Activated CD8-positive, alpha-beta memory T cell treated with anti-CD3 and anti-CD28 coated beads, Interleukin-2, amount 50 U/mL, for 24 hours (primary cell): Measurements from ENCODE around the gene PTGDR2.

Experiments
- DNase-seq: peaks from one replicate; pipeline ENCODE4 v3.0.0-alpha.2; 2020; ENCODE audit errors: extremely low read depth

Gene PTGDR2

DNA sequence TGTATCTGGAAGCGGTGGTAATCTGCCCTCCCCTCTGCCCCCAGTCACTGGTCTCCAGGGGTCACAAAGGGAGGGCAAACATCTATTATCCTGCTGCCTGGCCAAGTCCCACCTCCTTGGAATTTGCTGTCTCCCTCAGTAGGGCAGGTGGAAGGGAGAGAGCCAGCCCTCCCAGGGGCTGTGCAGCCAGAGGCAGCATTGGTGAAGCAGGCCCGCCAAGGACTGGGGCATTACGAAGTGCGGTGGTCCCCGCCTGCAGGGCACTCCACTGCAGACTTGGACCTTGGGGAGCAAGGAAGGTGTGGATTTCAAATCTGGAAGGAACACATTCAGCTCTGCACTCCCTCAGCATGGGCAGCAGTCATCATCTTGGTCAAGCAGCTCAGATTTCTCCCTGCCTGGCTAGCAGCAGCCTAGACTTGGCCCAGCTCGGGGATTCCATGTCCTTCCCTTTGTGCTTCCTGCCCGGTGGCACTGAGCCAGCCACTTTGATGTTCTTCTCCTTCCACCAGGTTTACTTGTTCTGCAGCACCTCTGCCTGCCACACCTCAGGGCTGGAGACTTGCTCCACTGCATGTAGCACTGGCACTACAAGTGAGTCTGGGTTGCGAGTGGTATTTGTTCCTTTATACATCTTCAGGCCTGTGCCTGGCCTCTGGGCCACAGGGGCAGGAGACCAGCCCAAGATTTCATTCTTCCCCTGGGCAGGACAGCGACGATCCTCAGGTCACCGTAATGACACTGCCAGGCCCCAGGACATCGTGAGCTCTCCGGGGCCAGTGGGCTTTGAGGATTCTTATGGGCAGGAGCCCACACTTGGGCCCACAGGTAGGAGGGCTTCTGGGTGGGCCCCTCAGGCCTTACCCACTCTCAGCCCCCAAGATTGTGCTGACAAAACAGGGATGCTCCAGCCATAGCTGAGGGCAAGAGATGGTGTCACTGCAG, 18.9 kb upstream of the PTGDR2 start:
- DNase-seq = no peak

DNA sequence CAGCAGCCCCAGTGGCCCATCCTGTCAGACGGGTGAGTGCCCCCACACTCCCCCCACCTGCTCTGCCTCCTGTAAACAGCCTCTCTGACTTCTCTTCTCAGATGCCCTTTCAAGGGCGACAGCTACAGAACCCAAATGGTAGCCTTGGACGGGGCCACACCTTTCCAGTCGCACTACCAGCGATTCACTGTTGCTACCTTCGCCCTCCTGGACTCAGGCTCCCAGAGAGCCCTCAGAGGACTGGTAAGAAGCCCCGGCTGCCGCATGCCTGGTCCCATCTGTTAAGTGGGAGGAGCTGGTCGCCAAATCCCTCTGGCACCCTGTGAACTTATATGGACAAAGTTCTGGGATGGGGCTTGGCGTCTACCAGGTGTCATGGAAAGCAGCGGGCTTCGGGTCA, 17.8 kb upstream of the PTGDR2 start:
- DNase-seq = no peak

DNA sequence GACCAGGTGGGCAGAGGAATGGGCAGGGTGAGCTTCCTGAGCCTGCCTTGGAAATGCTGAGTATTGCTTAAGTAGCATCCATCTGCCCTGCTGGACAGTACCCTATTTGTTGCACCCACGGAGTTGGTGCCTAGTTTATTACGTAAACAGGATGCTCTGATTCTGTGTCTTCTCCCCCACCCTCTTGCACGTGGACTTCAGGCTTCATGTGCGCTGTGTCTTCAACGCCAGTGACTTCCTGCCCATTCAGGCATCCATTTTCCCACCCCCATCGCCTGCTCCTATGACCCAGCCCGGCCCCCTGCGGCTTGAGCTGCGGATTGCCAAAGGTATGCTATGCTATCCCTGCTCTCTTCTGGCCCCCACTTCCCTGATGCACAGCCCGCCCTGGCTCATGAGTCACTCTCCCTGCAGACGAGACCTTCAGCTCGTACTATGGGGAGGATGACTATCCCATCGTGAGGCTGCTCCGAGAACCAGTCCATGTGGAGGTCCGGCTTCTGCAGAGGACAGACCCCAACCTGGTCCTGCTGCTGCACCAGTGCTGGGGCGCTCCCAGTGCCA, 17.3 kb upstream of the PTGDR2 start:
- DNase-seq = no peak

GRCh38 chr11:60872124-60872960, 16.6 kb upstream of the PTGDR2 start:
- DNase-seq = no peak

- no peak for DNase-seq
Observed at GRCh38 chr11:60871378-60872061, 15.8 kb upstream of the PTGDR2 start.

DNA sequence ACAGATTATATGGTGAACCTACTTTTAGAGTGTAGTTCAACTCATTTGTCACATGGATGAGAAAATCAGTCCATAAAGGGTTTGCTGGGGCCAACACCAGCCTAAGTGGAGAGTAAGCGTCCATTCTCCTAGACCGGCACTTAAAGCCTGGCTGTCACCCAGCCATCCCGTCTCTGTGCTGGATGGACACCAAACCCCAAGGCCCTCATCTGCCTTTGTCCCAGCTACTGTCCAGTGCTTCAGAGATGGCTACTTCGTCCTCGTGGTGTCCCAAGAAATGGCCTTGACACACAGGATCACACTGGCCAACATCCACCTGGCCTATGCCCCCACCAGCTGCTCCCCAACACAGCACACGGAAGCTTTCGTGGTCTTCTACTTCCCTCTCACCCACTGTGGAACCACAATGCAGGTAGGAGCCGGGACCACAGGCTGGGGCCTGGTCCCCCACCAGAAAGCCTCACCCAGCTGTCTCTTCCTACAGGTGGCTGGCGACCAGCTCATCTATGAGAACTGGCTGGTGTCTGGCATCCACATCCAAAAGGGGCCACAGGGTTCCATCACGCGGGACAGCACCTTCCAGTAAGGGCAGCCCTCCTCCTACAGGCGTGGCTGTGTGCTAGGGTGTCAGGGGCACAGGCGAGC, 15.1 kb upstream of the PTGDR2 start:
- no peak for DNase-seq

DNA sequence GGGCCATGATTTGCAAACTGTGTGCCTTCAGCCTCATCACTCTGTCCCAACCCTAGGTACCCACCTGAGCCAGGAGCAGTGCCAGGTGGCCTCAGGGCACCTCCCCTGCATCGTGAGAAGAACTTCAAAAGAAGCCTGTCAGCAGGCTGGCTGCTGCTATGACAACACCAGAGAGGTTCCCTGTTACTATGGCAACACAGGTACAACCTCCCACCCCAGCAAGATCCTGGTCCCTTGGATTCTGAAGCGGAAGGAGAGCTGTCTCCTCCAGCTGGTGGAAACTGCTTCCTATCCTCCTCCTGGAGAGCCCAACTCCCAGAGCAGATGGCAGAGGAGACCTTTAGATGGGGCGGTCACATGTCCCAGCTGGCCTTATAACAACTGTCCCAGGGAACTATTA, 14.5 kb upstream of the PTGDR2 start:
- no peak for DNase-seq

GRCh38 chr11:60869451-60869825, 13.7 kb upstream of the PTGDR2 start:
- no peak for DNase-seq

DNA sequence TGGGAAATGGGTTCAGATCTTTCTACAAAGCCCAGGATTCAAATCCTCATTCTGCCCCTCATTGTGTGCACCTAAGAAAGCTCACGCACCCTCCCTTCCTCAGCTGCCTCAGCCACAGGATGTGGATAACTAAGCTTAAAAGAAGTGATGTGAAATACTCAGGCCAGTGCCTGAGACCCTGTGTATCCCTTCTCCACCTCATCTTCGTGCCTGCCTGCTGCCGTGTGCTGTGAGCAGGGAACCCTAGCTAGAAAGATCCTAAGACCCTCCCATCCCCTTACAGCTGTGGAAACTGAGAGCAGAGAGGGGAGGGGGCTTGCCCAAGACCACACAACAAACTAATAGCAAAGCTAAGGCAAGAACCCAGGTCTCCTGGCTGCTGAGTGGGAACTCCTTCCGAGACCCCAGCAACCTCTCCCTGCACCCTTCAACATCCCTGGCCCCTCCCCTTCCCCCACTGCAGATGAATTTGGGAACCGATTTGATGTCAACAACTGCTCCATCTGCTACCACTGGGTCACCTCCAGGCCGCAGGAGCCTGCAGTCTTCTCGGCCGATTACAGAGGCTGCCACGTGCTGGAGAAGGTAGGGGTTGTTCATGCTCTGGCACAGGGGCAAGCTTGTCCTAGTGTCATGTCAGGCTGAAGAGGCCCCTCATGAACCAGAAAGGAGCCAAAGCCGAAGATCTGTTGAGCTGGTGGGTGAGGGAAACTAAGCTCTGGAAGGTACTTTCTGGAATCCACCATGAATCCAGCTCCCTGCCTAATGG, 13.1 kb upstream of the PTGDR2 start:
- DNase-seq = no peak

- no peak for DNase-seq
Observed at GRCh38 chr11:60867871-60868681, 12.3 kb upstream of the PTGDR2 start.

GRCh38 chr11:60866911-60867870, 11.4 kb upstream of the PTGDR2 start, which contains the start of gene ZP1:
TSS of gene ZP1 (plus strand) at chr11:60867542. CDS start at chr11:60867562, 20 bp downstream.
- no peak for DNase-seq

- DNase-seq = no peak
Observed at GRCh38 chr11:60864856-60865513, 9.2 kb upstream of the PTGDR2 start.

GRCh38 chr11:60863550-60864521, 8.1 kb upstream of the PTGDR2 start:
- DNase-seq = no peak

- no peak for DNase-seq
Observed at GRCh38 chr11:60862171-60862570, 6.4 kb upstream of the PTGDR2 start.

DNA sequence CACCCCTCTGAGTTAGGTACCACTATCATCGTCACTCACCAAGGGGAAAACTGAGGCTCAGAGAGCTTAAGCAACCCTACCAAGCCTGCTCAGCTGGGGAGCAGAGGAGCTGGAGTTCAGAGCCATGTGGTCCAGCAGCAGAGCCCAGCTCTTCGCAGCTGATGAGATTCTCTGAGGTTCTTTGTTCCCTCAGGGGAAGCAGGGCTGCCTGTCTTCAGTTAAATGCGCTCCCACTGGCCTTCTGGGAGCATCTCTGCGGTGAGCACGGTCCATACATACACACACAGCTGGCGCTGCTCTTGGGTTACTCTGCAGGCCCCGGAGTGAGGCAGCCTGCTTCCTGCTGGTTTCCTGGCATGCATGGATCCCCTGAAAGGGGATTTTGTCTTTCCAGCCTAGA, 5.2 kb upstream of the PTGDR2 start:
- DNase-seq = no peak

DNA sequence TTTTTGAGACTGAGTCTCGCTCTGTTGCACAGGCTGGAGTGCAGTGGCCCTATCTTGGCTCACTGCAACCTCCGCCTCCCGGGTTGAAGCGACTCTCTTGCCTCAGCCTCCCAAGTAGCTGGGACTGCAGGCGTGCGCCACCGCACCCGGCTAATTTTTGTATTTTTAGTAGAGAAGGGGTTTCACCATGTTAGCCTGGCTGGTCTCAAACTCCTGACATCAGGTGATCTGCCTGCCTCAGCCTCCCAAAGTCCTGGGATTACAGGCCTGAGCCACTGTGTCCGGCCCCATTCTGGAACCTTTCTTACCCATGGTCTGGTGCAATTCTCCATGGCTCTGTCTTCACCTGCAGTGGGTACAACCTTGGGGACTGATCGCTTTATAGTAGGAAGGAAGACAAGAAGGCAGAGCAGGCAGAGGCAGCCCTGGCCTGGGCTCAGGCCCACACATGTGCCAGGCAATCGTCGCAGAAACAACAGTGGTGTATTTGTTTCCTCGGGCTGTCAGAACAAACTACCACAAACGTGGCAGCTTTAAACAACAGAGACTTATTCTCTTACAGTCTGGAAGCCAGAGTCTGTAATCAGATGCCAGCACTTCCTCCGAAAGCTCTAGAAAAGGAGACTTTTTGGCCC, 4.0 kb upstream of the PTGDR2 start:
- DNase-seq = no peak
